ENCODE data around the gene NFKBIL1.

- TF ChIP-seq SMC3 (IDR thresholded peaks at IDR 0.05): no peak
- TF ChIP-seq CTCF (IDR thresholded peaks at IDR 0.05): no peak
- TF ChIP-seq EP300 (IDR thresholded peaks at IDR 0.05): no peak
- TF ChIP-seq USF2 (IDR thresholded peaks at IDR 0.05): no peak
- TF ChIP-seq PHF8 (IDR thresholded peaks at IDR 0.05; ENCODE audit: borderline replicate concordance, low read depth): no peak
- no peak for TF ChIP-seq PBX3 (IDR thresholded peaks at IDR 0.05)
Observed at GRCh38 chr6:31572041-31572911, 24.9 kb downstream of the NFKBIL1 start, which contains the start of gene LTA.
